IPS-11a (cell line): ENCODE data around the gene MICAL1.
A peak's percentile ranks its signal among the peaks of the same experiment; 100 is the strongest.
"Not testable (repeated sequence)": the region's sequence is repeated elsewhere in the genome, so short reads cannot be mapped to it uniquely, and the experiment has no call there.

Experiments used
- H3K4me3 ChIP-seq: one replicate; pipeline ENCODE4 v1.5.1; 2013; ENCODE audit warnings: low read depth, low read length, control low read depth

Gene MICAL1

GRCh38 chr6:109477184-109477583 lies 21.6 kb upstream of the MICAL1 start:
- no peak overlapping the region for H3K4me3 ChIP-seq

- no peak overlapping the region for H3K4me3 ChIP-seq
Observed at GRCh38 chr6:109475625-109476024, 20.1 kb upstream of the MICAL1 start.

GRCh38 chr6:109474995-109475394 lies 19.4 kb upstream of the MICAL1 start:
- H3K4me3 ChIP-seq = no peak overlapping the region

- no peak overlapping the region for H3K4me3 ChIP-seq
Observed at GRCh38 chr6:109473120-109473519, 17.5 kb upstream of the MICAL1 start.

- H3K4me3 ChIP-seq = no peak overlapping the region
Observed at GRCh38 chr6:109472132-109472995, 16.8 kb upstream of the MICAL1 start.

GRCh38 chr6:109471105-109471810 lies 15.7 kb upstream of the MICAL1 start:
- H3K4me3 ChIP-seq = no peak overlapping the region

GRCh38 chr6:109469591-109470189 lies 14.1 kb upstream of the MICAL1 start:
- no peak overlapping the region for H3K4me3 ChIP-seq

- H3K4me3 ChIP-seq = no peak overlapping the region
Observed at GRCh38 chr6:109467696-109468095, 12.1 kb upstream of the MICAL1 start.

GRCh38 chr6:109466212-109466923 lies 10.8 kb upstream of the MICAL1 start:
- H3K4me3 ChIP-seq = no peak overlapping the region

GRCh38 chr6:109465772-109466171 lies 10.2 kb upstream of the MICAL1 start:
- no peak overlapping the region for H3K4me3 ChIP-seq

GRCh38 chr6:109461733-109462526 lies 6.4 kb upstream of the MICAL1 start:
- no peak overlapping the region for H3K4me3 ChIP-seq

GRCh38 chr6:109461205-109461604 lies 5.6 kb upstream of the MICAL1 start:
- not testable (repeated sequence) for H3K4me3 ChIP-seq

GRCh38 chr6:109460161-109460829 lies 4.7 kb upstream of the MICAL1 start:
- H3K4me3 ChIP-seq = no peak overlapping the region

GRCh38 chr6:109458774-109459531 lies 3.4 kb upstream of the MICAL1 start:
- H3K4me3 ChIP-seq = no peak overlapping the region

GRCh38 chr6:109457562-109457996 lies 2.0 kb upstream of the MICAL1 start:
- H3K4me3 ChIP-seq = no peak overlapping the region

- peak overlapping the region; percentile 65 for H3K4me3 ChIP-seq
Observed at GRCh38 chr6:109456710-109457561, 1.4 kb upstream of the MICAL1 start.

GRCh38 chr6:109456111-109456583 lies 575 bp upstream of the MICAL1 start:
- H3K4me3 ChIP-seq = peak overlapping the region; percentile 65
